NCI-H146 treated with DMSO at 0.1 percent for 48 hours (cell line): Measurements from ENCODE around the gene ABI2.

Experiments
- DNase-seq: peaks from one replicate; lab custom pipeline; 2025; ENCODE audit not compliant: unreplicated experiment; lab: John Stamatoyannopoulos, UW

Gene ABI2

GRCh38 chr2:203471323-203471722, 143.1 kb downstream of the ABI2 start:
- DNase-seq = no peak

GRCh38 chr2:203476881-203477280, 148.7 kb downstream of the ABI2 start:
- no peak for DNase-seq

GRCh38 chr2:203480623-203481022, 152.4 kb downstream of the ABI2 start:
- no peak for DNase-seq

GRCh38 chr2:203484266-203485112, 156.3 kb downstream of the ABI2 start:
- DNase-seq = no peak

GRCh38 chr2:203489531-203489930, 161.3 kb downstream of the ABI2 start:
- no peak for DNase-seq

GRCh38 chr2:203490391-203490790, 162.2 kb downstream of the ABI2 start:
- no peak for DNase-seq

GRCh38 chr2:203492965-203493364, 164.8 kb downstream of the ABI2 start:
- no peak for DNase-seq
